Measurements from ENCODE around the gene TNFRSF18.

Gene TNFRSF18

GRCh38 chr1:1223891-1224290 is 17.5 kb upstream of the TNFRSF18 start:
- H3K27ac ChIP-seq (replicated peaks): no peak overlapping the region
- no peaks in the 10 kb centered on the region for H3K27me3 ChIP-seq (ENCODE audit: insufficient read depth, poor library complexity, severe bottlenecking)
- no peak overlapping the region for H3K4me3 ChIP-seq (replicated peaks; ENCODE audit: insufficient read depth, low read length)
- TF ChIP-seq CTCF (IDR thresholded peaks at IDR 0.05; ENCODE audit: insufficient read depth, low read length) (no peak), GABPA (IDR thresholded peaks at IDR 0.05; ENCODE audit: low read depth) (no peak), SPI1 (IDR thresholded peaks at IDR 0.05; ENCODE audit: borderline replicate concordance, low read depth) (no peak), POLR2AphosphoS5 (IDR thresholded peaks at IDR 0.05; ENCODE audit: low read depth) (no peak), REST (IDR thresholded peaks at IDR 0.05; ENCODE audit: insufficient replicate concordance, low read depth) (no peak)
- DNase-seq (ENCODE audit: low read depth in 1 of 2, low spot score in 1 of 2): no peak

GRCh38 chr1:1223321-1223720 is 16.9 kb upstream of the TNFRSF18 start:
- Histone ChIP-seq H3K4me3 (replicated peaks; ENCODE audit: insufficient read depth, low read length) (no peak overlapping the region), H3K27me3 (ENCODE audit: insufficient read depth, poor library complexity, severe bottlenecking) (no peaks in the 10 kb centered on the region), H3K27ac (replicated peaks) (no peak overlapping the region)
- no peak for DNase-seq (ENCODE audit: low read depth in 1 of 2, low spot score in 1 of 2)
- TF ChIP-seq POLR2AphosphoS5 (IDR thresholded peaks at IDR 0.05; ENCODE audit: low read depth) (no peak), CTCF (IDR thresholded peaks at IDR 0.05; ENCODE audit: insufficient read depth, low read length) (no peak), GABPA (IDR thresholded peaks at IDR 0.05; ENCODE audit: low read depth) (no peak), SPI1 (IDR thresholded peaks at IDR 0.05; ENCODE audit: borderline replicate concordance, low read depth) (no peak), REST (IDR thresholded peaks at IDR 0.05; ENCODE audit: insufficient replicate concordance, low read depth) (no peak)

- TF ChIP-seq CTCF (IDR thresholded peaks at IDR 0.05; ENCODE audit: insufficient read depth, low read length) (no peak), POLR2AphosphoS5 (IDR thresholded peaks at IDR 0.05; ENCODE audit: low read depth) (no peak), GABPA (IDR thresholded peaks at IDR 0.05; ENCODE audit: low read depth) (no peak), REST (IDR thresholded peaks at IDR 0.05; ENCODE audit: insufficient replicate concordance, low read depth) (no peak), SPI1 (IDR thresholded peaks at IDR 0.05; ENCODE audit: borderline replicate concordance, low read depth) (no peak)
- H3K4me3 ChIP-seq (replicated peaks; ENCODE audit: insufficient read depth, low read length): no peak overlapping the region
- no peak for DNase-seq (ENCODE audit: low read depth in 1 of 2, low spot score in 1 of 2)
- no peak overlapping the region for H3K27ac ChIP-seq (replicated peaks)
- no peaks in the 10 kb centered on the region for H3K27me3 ChIP-seq (ENCODE audit: insufficient read depth, poor library complexity, severe bottlenecking)
Measured at GRCh38 chr1:1222575-1223225, 16.3 kb upstream of the TNFRSF18 start.
